Spinal cord (tissue), 10 donors: ENCODE data around the gene PDX1. TPM values are rescaled to one million over a fixed set of nuclear protein-coding genes. Genes with fewer than 3 reads are reported as not detected.

Experiments
- DNase-seq, 6 donors: peaks; one replicate each; pipeline versions ENCODE4 v3.0.0 to v3.0.0-alpha.2; 2013 to 2015; ENCODE audit warnings: low spot score in 6 of 6, low read depth in 4 of 6
- H3K27ac ChIP-seq: one replicate; pipeline ENCODE4 v1.5.1; 2013; ENCODE audit warnings: low read depth, low read length, control low read depth
- H3K27me3 ChIP-seq: one replicate; pipeline ENCODE4 v1.6.1; 2013; ENCODE audit warnings: low read length; ENCODE audit not compliant: control insufficient read depth, insufficient read depth
- H3K36me3 ChIP-seq: one replicate; pipeline ENCODE4 v1.6.1; 2013; ENCODE audit warnings: low read length; ENCODE audit not compliant: control insufficient read depth, insufficient read depth
- H3K4me1 ChIP-seq: one replicate; pipeline ENCODE4 v1.6.1; 2013; ENCODE audit warnings: low read length; ENCODE audit not compliant: control insufficient read depth, insufficient read depth
- H3K4me3 ChIP-seq: one replicate; pipeline ENCODE4 v1.5.1; 2013; ENCODE audit warnings: low read depth, low read length, control low read depth
- H3K9me3 ChIP-seq: one replicate; pipeline ENCODE4 v1.6.1; 2013; ENCODE audit warnings: low read length; ENCODE audit not compliant: control insufficient read depth, insufficient read depth
- WGBS: methylation state at CpG from one replicate; pipeline ENCODE4 v1.1.5; 2013; ENCODE audit warnings: missing lambda C conversion rate; ENCODE audit not compliant: insufficient coverage; 5-methylcytosine and 5-hydroxymethylcytosine counted together
- polyA plus RNA-seq, 2 donors: library from polyadenylated mRNA; unstranded; fragments of 120-200 nt; gene quantifications; one replicate each; pipeline ENCODE4 v1.2.1, GENCODE V29; 2013; ENCODE audit not compliant: insufficient read length in 2 of 2
- small RNA-seq: library from RNA; depleted of rRNA; stranded (forward); fragments of <200 nt; gene quantifications from one replicate; pipeline ENCODE3, GENCODE V24; 2014; ENCODE audit warnings: low replicate concordance
- total RNA-seq, 2 donors: library from RNA; depleted of rRNA in 1 of 2; stranded (reverse); fragments of 120-200 nt in 1 of 2; fragments of >200 nt in 1 of 2; gene quantifications; one replicate each; pipeline versions ENCODE4 v1.2.3 to v1.2.4, GENCODE V29; 2013 to 2014
- donor health status: healthy.

The PDX1 gene
- total and polyA plus RNA-seq, 4 donors, result not detected

DNA sequence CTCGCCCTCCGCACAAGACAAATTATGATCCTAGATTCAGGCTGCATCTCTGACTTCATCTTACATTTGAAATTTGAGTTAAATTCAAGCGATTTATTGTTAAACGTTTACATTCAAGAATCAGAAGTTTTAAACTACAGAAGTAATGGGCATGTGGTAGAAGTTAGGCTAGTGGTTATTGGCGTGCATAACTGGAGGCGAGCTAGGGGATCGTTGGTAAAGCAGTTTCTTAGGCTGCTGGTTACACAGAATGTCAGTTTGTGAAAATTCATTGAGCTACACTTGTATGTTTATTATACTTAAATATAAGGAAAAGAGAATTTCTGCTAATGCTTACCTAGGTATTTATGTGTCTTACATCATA lies 50.0 kb downstream of the PDX1 start:
- peaks cover 25% of the 10 kb centered on the region for H3K4me1 ChIP-seq
- H3K36me3 ChIP-seq, result no peaks in the 10 kb centered on the region
- H3K4me3 ChIP-seq, result no peak overlapping the region
- no CpG with 5 or more reads among the region's 7 CpGs for WGBS
- H3K27ac ChIP-seq, result no peak overlapping the region
- H3K27me3 ChIP-seq, result peaks cover 99% of the 10 kb centered on the region
- no peaks in the 10 kb centered on the region for H3K9me3 ChIP-seq
- DNase-seq, result no peak

DNA sequence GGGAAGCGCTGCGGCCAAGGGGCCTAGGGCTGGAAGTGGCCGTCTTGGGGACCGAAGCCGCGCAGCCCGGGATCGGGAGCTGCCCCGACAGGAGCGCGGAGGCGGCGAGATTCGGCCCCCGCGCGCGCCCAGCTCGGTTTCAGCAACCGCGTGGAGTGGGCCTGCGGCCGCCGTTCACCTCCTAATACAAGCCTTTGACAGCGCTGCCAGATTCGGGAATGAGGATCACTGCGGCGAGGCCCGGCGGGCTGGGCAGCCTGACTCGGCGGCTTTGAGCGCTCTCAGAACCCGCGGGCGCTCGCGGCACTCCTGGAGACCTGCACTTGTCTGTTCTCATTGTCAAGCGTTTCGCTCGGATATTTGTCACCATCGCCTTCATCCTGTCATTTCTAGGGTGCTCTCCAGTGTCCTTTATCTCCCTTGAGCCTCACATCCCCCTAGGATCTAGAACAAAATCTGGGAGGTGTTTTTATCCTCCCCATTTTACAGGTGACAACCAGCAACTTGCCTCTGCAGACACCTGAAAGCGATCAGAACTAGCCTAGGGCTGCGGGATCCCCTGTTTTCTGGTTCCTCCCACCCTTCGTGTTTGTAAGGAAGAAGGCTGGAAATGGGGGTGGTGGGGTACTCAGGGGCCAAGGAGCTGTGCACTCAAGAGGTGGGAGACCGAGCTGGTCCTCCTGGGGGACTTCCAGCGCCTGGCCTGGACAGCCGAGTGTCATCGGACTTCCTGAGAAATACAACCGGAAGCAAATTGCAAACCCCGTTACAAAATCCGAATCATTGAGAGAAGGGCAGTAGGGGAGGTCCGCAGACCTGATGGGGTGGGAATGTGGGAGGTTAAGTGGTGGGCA lies 50.8 kb downstream of the PDX1 start:
- Histone ChIP-seq H3K36me3 (no peaks in the 10 kb centered on the region), H3K4me3 (no peak overlapping the region), H3K27me3 (peaks cover 99% of the 10 kb centered on the region), H3K4me1 (peaks cover 26% of the 10 kb centered on the region), H3K27ac (no peak overlapping the region), H3K9me3 (no peaks in the 10 kb centered on the region)
- under 1% methylated on average over 45 of the region's 53 CpGs for WGBS
- DNase-seq, result no peak

DNA sequence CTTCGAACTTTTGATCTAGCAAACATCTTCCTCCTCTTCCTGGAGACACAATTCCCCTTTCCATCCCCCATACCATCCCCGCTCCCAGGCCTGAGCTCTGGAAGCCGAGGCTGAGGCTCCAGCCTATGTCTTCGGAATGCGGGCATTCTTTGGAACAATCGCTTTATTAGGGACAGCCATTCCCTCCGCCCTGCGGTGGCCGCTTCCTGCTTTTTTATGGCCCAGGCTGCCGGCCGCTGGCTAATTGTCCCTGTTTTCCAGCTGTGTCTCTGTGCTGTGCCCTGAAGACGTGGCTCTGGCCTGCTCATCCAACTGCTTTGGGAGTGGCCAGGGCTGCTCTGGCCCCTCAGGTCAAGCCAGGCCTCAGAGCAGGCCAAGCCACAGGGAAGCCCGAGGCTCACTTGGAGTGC lies 51.4 kb downstream of the PDX1 start:
- peaks cover 24% of the 10 kb centered on the region for H3K4me1 ChIP-seq
- H3K36me3 ChIP-seq, result no peaks in the 10 kb centered on the region
- no peak overlapping the region for H3K4me3 ChIP-seq
- no peak for DNase-seq
- WGBS, result 13% methylated on average over 12 of the region's 13 CpGs
- H3K27me3 ChIP-seq, result peaks cover 99% of the 10 kb centered on the region
- no peak overlapping the region for H3K27ac ChIP-seq
- no peaks in the 10 kb centered on the region for H3K9me3 ChIP-seq

DNA sequence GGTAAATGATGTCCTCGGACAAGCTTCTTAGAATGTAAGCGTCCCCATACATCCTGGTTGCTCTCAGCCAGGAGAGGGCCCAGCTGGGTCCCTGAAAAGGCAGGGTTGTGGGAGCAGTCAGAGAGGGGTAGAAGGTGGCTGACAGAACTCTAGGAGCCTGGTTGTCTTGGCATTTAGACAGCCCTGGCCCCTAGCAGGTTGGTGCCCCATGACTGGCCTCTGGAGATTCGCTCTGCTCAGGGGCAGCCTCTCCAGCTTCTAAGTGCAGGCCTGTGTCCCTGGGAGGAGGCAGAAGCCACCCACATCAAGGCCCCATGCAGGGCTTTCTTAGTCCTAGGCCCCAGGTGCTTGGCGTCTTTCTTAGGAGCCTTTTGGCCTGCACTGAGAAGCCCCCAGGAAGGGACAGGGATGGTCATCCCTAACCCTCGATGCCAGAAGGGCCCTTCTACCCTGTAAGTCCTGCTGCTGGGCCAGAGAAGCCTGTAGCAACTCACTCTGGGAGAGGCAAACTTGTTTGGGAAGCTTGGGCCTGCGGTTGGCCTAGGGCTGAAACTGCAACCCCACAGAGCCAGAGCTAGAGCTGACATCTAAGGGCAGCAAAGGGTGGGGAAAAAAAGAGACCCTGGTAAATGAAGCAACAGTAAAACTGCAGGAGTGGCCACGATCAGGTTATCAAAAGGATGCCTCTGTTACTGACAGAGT lies 52.1 kb downstream of the PDX1 start:
- Histone ChIP-seq H3K9me3 (no peaks in the 10 kb centered on the region), H3K36me3 (no peaks in the 10 kb centered on the region), H3K27me3 (peaks cover 99% of the 10 kb centered on the region), H3K27ac (no peak overlapping the region), H3K4me3 (no peak overlapping the region), H3K4me1 (peaks cover 18% of the 10 kb centered on the region)
- WGBS, result 41% methylated on average over 7 of the region's 7 CpGs
- DNase-seq, result no peak

DNA sequence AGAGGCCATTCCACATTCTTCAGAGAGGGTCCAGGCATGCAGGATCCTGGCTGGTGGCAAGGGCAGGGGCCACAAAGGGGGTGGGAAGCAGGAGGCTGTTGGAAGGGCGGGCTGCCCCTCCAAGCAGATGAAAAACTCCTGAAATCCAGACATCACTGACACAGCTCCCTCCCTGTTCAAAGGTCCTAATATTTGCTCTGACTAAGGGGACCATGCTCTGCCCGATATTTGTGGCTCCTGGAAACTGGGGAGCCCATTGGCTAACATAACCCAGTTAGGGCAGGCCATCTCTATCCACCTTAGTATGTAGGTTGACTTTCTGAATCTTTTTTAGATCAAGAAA lies 52.6 kb downstream of the PDX1 start:
- Histone ChIP-seq H3K27ac (no peak overlapping the region), H3K4me3 (no peak overlapping the region), H3K36me3 (no peaks in the 10 kb centered on the region), H3K9me3 (no peaks in the 10 kb centered on the region), H3K27me3 (peaks cover 99% of the 10 kb centered on the region), H3K4me1 (peaks cover 18% of the 10 kb centered on the region)
- 57% methylated on average over 1 of the region's 2 CpGs for WGBS
- DNase-seq, result no peak

DNA sequence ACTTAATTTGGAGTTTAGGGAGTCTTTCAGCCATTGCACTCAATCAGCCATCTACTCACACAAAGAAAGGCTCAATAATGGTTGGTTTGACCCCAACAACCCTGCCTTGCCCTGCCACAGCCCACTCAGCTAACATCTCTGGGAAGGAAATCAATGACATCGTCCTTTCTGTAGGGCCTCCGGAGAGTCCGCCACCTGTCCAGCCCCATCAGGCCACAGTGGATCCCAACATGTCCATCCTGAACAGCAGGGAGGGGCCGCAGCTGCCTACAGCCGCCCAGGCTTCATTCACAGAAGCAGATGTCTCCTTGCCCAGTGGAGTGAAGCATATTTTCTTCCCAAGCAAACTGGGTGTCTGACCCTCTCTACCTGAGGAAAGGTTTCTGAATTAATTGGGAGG lies 53.5 kb downstream of the PDX1 start:
- H3K36me3 ChIP-seq, result no peaks in the 10 kb centered on the region
- no peak overlapping the region for H3K4me3 ChIP-seq
- WGBS, result 11% methylated on average over 5 of the region's 5 CpGs
- H3K27me3 ChIP-seq, result peaks cover 99% of the 10 kb centered on the region
- no peak for DNase-seq
- H3K4me1 ChIP-seq, result peaks cover 13% of the 10 kb centered on the region
- no peak overlapping the region for H3K27ac ChIP-seq
- H3K9me3 ChIP-seq, result no peaks in the 10 kb centered on the region

DNA sequence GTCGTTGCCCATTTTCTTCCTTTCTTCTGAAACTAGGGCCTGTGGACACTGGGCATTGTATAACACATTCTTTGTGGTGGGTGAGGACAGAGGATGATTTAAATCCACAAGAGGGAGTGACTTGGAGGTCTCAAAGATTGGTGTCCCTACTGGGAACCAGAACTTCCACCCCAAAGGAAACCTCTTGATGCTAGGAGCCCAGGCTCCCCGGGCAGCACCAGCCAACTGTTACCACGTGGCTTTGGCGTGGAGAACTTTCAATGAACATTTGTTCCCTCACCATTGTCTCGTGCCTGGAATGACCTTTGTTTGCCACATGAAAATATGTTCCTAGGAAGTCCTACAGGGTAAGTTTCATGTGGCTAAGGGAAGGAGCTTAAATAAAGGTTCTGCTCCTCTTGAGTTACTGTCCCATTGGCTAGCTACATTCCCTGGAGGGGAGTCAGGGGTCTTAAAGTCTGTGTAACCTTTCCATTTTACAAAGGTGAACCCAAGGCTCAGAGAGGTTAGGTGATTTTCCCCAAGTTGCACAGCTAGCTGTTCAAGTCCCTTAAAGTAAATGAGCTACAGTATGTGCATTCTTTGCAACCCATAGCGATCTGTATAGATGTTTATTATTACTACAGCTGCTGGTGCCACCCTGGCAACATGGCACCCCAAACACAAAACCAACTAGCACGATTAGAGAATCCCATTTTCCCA lies 54.3 kb downstream of the PDX1 start:
- DNase-seq, result no peak
- peaks cover 99% of the 10 kb centered on the region for H3K27me3 ChIP-seq

More for the DNA sequence above, 54.3 kb downstream of the PDX1 start:
- 10% methylated on average over 5 of the region's 7 CpGs for WGBS
- H3K36me3 ChIP-seq, result no peaks in the 10 kb centered on the region
- H3K9me3 ChIP-seq, result no peaks in the 10 kb centered on the region
- no peak overlapping the region for H3K4me3 ChIP-seq
- H3K27ac ChIP-seq, result no peak overlapping the region
- H3K4me1 ChIP-seq, result peaks cover 8% of the 10 kb centered on the region

Small RNAs within 50 kb of the gene (small RNA-seq; reads per million reads assigned to genes)
- gene ATP5F1EP2, result 0.06 reads per million

Other genes with a start within 250 kb of the PDX1 start
- gene GSX1, start 127.5 kb upstream of the PDX1 start, total RNA-seq, result under 1 TPM; 0.20 to 0.22 TPM
- 1 to 10 TPM; 3.7 to 4.0 TPM for gene GSX1, start 127.5 kb upstream of the PDX1 start, polyA plus RNA-seq
- not detected for gene CDX2, start 49.3 kb downstream of the PDX1 start, total RNA-seq
- not detected for gene CDX2, start 49.3 kb downstream of the PDX1 start, polyA plus RNA-seq
- not detected for gene URAD, start 68.7 kb downstream of the PDX1 start, total RNA-seq
- under 1 TPM in 1 of 2 donors, not detected in 1; 0.17 TPM for gene URAD, start 68.7 kb downstream of the PDX1 start, polyA plus RNA-seq
- gene FLT3, start 180.6 kb downstream of the PDX1 start, total RNA-seq, result 1 to 10 TPM; 1.9 to 7.8 TPM
- 1 to 10 TPM; 3.4 to 5.9 TPM for gene FLT3, start 180.6 kb downstream of the PDX1 start, polyA plus RNA-seq
- gene PAN3, start 218.5 kb downstream of the PDX1 start, total RNA-seq, result 10 to 100 TPM; 28.8 to 42.3 TPM
- 10 to 100 TPM; 28.9 to 32.3 TPM for gene PAN3, start 218.5 kb downstream of the PDX1 start, polyA plus RNA-seq